ENCODE data around the gene PHRF1.

DNA sequence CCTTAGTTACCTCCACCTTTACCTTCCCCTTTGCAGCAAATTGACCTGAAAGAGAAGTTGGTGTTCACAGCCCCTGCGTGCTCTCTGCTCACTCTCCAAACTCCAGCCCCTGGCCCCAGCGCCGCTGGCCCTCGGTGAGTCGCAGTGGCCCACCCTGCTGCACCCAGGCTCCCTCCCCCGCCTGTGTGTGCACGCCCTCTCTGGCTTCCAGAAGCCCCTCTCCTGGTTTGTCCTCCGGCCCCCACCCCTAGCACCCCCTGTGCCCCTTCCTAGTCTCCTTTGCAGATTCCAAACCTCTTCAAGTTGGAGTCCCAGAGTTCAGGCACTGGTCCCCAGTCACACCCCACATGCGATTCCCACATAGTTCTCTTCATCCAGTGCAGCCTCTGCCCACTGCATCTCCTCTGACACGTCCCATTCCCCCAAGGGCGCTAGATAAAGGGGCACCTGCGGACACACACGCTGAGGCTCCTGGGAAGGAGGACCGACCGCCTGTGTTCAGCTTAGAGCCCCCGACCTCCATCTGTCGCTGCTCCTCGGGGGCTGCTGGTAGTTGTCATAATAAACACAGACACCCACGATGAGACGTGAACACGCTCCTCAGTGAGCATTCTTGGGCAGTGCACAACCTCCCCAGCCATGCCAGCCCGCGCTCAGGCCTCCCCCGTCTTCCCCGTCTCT lies 1.5 kb upstream of the PHRF1 start:
- TF ChIP-seq, protein P1, sequence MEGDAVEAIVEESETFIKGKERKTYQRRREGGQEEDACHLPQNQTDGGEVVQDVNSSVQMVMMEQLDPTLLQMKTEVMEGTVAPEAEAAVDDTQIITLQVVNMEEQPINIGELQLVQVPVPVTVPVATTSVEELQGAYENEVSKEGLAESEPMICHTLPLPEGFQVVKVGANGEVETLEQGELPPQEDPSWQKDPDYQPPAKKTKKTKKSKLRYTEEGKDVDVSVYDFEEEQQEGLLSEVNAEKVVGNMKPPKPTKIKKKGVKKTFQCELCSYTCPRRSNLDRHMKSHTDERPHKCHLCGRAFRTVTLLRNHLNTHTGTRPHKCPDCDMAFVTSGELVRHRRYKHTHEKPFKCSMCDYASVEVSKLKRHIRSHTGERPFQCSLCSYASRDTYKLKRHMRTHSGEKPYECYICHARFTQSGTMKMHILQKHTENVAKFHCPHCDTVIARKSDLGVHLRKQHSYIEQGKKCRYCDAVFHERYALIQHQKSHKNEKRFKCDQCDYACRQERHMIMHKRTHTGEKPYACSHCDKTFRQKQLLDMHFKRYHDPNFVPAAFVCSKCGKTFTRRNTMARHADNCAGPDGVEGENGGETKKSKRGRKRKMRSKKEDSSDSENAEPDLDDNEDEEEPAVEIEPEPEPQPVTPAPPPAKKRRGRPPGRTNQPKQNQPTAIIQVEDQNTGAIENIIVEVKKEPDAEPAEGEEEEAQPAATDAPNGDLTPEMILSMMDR (IDR thresholded peaks at IDR 0.05) = no peak
- TF ChIP-seq POLR2A (IDR thresholded peaks at IDR 0.05) = no peak
